Measurements from ENCODE around the gene PDGFRB.
A peak's percentile ranks its signal among the peaks of the same experiment; 100 is the strongest.

The PDGFRB gene

DNA sequence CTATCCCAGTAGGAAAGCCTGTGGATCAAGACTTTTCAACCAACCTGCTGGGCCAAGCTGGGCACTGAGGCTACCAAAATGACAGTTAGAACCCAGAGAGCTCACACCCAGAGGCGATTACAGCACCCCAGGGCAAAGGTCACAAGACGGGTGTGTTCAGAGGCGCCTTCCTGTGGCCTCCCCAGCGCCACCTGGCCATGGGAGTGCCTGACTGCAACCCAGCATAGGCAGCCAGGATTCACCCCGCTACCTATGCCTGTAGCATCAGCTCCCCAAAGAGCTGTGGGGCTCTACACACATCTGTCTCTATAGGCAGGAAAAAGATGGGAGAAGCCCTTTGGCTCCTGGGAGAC lies 33.5 kb downstream of the PDGFRB start:
- TF ChIP-seq, protein P1, sequence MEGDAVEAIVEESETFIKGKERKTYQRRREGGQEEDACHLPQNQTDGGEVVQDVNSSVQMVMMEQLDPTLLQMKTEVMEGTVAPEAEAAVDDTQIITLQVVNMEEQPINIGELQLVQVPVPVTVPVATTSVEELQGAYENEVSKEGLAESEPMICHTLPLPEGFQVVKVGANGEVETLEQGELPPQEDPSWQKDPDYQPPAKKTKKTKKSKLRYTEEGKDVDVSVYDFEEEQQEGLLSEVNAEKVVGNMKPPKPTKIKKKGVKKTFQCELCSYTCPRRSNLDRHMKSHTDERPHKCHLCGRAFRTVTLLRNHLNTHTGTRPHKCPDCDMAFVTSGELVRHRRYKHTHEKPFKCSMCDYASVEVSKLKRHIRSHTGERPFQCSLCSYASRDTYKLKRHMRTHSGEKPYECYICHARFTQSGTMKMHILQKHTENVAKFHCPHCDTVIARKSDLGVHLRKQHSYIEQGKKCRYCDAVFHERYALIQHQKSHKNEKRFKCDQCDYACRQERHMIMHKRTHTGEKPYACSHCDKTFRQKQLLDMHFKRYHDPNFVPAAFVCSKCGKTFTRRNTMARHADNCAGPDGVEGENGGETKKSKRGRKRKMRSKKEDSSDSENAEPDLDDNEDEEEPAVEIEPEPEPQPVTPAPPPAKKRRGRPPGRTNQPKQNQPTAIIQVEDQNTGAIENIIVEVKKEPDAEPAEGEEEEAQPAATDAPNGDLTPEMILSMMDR (conservative IDR thresholded peaks at IDR 0.05; ENCODE audit: low read depth, low read length) = peak; percentile 40
- DNase-seq (ENCODE audit: low read depth) = no peak
- H3K4me3 ChIP-seq (ENCODE audit: low read depth, low read length) = no peak overlapping the region

DNA sequence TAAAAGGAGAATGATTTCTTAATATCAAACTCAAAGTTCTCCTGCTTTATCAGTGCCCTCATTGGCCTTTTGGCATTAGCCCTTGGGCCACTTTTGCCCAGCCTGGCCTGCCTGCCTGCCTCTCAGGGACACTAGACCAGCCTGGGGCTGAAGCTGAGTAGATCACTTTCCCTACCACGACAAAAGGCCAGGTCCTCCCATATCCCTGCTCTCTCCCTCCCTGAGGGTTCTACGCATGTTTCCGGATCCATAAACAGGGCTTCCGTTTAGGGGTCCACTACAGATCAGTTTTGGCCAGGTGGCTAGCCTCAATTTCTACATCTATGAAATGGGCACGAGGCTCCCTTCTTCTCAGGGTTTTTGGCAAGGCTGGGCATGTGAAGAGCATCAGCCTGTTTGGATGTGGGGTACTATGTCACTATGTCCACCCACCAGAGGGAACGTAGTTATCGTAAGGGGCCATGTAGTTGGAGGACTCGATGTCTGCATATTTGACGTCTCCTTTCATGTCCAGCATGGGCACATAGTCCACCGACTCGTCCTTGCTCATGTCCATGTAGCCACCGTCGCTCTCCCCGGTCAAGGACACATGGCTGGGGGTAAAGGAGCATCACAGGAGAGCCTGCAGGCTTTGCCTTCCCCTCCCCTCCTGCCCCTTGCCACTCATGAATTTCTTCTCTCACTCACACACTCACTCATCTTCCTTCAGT lies 34.0 kb downstream of the PDGFRB start:
- no peak overlapping the region for H3K4me3 ChIP-seq (ENCODE audit: low read depth, low read length)
- no peak for DNase-seq (ENCODE audit: low read depth)
- TF ChIP-seq, protein P1 (conservative IDR thresholded peaks at IDR 0.05; ENCODE audit: low read depth, low read length) = no peak

DNA sequence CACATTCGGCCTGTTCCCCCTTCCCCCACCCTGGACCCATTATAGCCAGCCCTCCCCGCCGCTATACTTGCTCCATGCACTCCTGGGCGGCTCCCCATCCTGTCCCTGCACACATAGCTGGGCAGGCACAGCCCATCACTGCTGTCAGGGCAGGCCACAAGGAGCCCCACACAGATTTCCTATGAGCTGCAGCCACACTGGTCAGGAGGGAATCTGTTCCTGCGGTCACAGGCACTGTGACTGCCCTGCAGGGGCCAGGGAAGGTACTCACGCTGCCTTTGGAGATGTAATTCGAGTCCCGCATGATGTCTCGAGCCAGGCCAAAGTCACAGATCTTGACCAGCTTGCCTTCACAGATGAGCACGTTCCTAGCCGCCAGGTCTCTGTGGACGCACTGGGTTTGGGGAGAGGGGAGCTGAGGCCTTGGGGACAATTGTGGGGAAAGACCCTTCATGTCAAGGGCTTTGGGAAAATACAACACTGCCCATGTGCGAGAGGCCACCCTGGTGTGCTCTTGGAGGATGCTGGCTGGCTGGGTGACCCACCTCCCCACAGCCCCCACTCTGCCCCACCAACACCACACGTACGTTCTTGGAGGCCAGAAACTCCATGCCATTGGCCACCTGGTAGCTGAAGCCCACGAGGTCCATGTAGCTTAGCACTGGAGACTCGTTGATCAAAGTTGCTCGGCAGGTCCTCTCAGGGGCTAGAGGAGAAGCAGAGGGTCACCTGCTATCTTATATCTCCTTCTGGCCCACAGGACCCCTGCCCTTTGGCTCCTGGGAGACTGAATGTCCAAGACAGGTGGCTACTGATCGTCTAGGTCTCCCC lies 34.8 kb downstream of the PDGFRB start:
- no peak overlapping the region for H3K4me3 ChIP-seq (ENCODE audit: low read depth, low read length)
- TF ChIP-seq, protein P1 (conservative IDR thresholded peaks at IDR 0.05; ENCODE audit: low read depth, low read length) = no peak
- DNase-seq (ENCODE audit: low read depth) = peak; percentile 0

DNA sequence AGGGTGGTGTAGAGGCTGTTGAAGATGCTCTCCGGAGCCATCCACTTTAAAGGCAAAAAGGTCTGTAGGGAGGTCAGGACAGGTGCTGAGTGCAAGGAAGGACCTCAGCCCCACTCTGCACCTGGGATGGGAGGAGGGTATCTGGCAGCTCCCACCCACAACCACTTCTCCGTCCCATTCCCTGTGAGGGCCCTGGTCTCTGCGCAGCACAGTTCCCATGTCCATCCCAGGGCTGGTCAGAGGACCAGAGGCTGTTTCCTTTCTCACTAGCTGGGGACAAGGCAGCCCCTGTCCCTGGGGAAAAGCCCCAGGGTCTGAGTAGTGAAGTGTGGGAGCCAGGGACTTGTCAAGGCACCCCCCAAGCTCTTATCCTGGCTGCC lies 35.6 kb downstream of the PDGFRB start:
- DNase-seq (ENCODE audit: low read depth) = peak; percentile 1
- H3K4me3 ChIP-seq (ENCODE audit: low read depth, low read length) = no peak overlapping the region
- TF ChIP-seq, protein P1 (conservative IDR thresholded peaks at IDR 0.05; ENCODE audit: low read depth, low read length) = no peak

DNA sequence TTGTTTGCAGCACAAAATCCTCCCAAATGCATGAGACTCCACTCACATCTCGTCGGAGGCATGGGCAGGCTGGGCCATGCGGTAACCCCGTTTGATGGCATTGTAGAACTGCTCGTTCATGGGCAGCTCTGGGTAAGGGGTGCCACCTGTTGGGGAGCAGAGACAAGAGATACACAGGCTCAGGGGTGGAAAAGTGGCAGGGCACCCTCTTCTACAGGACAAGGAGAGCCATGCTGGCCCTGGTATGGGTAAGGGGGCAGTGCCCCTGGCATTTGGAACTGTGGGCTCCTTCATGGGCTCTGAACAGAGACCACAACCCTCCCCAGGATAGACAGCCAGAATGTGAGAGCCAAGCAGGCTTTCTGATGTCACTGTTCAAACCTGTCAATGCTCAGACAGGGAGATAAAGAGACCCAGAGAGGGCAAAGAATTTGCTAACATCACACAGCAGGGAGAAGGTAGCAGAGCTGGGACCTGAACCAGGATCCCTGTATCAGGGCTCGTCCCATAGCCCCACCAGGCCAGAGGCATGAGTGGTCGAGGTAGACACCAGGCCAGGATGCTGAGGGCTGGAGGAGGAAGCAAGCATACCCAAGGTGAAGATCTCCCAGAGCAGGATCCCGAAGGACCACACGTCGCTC lies 36.1 kb downstream of the PDGFRB start:
- TF ChIP-seq, protein P1 (conservative IDR thresholded peaks at IDR 0.05; ENCODE audit: low read depth, low read length) = no peak
- DNase-seq (ENCODE audit: low read depth) = peak; percentile 3
- H3K4me3 ChIP-seq (ENCODE audit: low read depth, low read length) = no peak overlapping the region

DNA sequence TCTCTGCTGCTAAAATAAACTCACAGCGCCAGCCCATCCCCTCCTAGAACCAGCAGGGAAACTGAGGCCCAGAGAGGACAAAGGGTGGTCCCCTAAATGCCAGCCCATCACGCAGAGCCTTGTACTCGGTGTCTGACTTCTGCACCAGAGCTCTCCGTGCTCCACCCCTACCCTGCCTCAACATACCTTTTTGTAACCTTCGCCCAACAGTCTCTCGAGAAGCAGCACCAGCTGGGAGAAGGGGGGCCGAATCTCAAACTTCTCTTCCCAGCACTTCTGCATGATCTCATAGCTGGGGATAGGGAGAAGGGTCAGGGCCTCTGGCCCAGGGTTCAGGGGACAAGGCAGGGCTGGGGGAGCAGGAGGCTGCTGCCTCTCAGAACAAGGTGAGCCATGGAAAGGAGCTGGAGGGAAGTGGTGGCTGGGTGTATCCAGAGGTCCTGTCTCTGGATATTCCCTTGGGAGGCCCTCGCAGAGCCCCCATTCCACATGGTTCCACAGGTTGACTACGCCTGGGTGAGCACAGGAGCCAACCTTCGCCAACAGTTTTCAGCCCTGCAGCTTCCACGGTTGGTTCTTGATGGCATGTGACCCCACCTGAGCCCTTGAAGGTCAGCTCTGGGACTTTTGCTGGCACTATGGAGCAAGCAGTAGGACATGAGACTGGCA lies 37.0 kb downstream of the PDGFRB start:
- H3K4me3 ChIP-seq (ENCODE audit: low read depth, low read length) = no peak overlapping the region
- TF ChIP-seq, protein P1 (conservative IDR thresholded peaks at IDR 0.05; ENCODE audit: low read depth, low read length) = no peak
- DNase-seq (ENCODE audit: low read depth) = peak; percentile 0
